ENCODE measurements around the gene GADD45B. TPM values are rescaled to one million over a fixed set of nuclear protein-coding genes. Genes with fewer than 3 reads are reported as not detected.

Gene GADD45B
- total RNA-seq, 2 experiments from 2014 or later = 59.2 to 61.4 TPM

DNA sequence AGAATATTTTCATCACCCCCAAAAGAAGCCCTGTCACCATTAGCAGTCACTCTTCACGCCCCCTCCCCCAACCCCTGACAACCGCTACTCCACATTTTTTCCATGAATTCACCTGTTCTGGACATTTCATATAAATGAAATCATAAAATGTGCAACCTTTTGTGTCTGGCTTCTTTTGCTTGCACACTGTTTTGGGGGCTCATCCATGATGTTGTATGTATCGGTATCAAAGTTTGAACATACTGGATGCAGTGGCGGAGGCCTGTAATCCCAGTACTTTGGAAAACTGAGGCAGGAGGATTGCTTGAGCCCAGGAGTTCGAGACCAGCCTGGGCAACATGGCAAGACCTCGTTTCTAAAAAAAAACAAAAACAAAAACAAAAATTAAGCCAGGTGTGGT is 7.2 kb downstream of the GADD45B start:
- Mint-ChIP-seq H3K4me1 (ENCODE audit: low read depth) (peaks cover 14% of the 10 kb centered on the region), H3K36me3 (ENCODE audit: low read depth) (peaks cover 6% of the 10 kb centered on the region), H3K4me3 (no peak overlapping the region), H3K27me3 (ENCODE audit: low read depth) (peaks cover 13% of the 10 kb centered on the region), H3K27ac (no peak overlapping the region), H3K9me3 (ENCODE audit: insufficient read depth) (peaks cover 6% of the 10 kb centered on the region)
- ATAC-seq (no peak), DNase-seq (no peak)
- ChIA-PET CTCF (no interaction called here), POLR2A (no interaction called here)

DNA sequence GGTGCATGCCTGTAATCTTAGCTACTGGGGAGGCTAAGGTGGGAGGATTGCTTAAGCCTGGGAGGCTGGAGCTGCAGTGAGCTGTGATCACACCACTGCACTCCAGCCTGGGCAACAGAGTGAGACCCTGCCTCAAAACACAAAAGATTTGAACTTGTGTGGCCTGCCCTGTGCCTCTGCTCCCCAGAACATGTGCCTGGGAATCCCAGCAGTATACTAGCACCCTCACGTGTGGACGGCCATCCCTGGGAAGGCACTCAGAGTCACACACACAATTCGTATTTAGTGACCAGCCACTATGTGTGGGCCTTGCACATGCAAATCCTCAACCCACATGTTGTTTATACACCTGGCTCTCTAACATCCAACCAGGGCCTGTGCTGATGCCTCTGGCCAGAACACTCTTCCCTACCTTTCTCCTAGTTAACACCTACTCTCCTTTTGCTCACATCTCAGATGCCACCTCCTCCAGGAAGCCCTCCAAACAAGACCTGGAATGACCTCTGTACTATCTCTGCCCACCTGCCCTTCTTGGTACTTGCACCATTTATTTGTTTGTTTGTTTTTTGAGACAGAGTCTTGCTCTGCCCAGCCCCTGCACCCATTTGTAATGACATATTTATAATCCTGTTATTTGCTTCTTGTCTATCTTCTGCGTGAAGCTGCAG is 7.7 kb downstream of the GADD45B start:
- no peak for DNase-seq
- POLR2A ChIA-PET = interaction anchor here (1.6 kb wide), 1 partner anchor 8 kb away, joined by 9 read pairs; the partner anchor contains the start of gene GADD45B
- peaks cover 18% of the 10 kb centered on the region for H3K27me3 Mint-ChIP-seq (ENCODE audit: low read depth)
- no peak overlapping the region for H3K4me3 Mint-ChIP-seq
- peaks cover 11% of the 10 kb centered on the region for H3K4me1 Mint-ChIP-seq (ENCODE audit: low read depth)
- ATAC-seq = no peak
- no peak overlapping the region for H3K27ac Mint-ChIP-seq
- H3K36me3 Mint-ChIP-seq (ENCODE audit: low read depth) = peaks cover under 1% of the 10 kb centered on the region
- CTCF ChIA-PET = no interaction called here
- H3K9me3 Mint-ChIP-seq (ENCODE audit: insufficient read depth) = peaks cover 6% of the 10 kb centered on the region

DNA sequence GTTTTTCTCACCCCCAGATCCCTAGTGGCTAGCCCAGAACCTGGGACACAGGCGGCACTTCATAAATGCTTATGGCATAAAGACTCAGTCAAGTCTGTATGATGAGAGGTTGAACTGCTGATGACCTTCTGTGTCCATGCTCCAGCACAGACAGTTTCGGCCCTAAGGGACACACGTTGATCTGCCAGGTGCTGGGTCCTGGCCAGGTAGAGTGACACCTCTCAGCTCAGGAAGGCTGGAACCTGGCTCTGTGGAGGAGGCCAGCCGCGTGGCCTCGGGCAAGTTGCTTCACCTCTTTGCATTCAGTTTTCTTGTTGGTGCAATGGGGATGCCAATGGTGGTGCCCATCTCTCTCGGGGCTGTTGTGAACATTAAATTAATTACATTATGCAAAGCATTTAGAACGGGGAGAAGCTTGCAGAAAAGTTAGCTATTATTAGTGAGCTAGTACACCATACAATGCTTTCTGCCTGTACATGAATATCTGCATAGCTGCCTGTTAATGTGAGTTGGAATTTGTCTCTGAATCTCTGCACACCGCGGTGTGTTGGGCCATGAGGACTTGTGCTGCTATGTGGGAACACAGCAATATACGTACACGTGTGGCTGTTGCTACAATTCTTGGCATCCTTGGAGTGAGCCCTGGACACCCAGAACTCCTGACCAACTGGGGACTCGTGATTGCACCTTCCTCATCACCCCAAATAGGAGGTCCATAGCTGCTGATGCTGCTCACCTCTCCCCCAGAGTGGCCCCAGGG is 8.4 kb downstream of the GADD45B start:
- H3K27me3 Mint-ChIP-seq (ENCODE audit: low read depth) = peaks cover 22% of the 10 kb centered on the region
- ATAC-seq = no peak
- H3K9me3 Mint-ChIP-seq (ENCODE audit: insufficient read depth) = peaks cover 6% of the 10 kb centered on the region
- CTCF ChIA-PET = no interaction called here
- DNase-seq = no peak
- POLR2A ChIA-PET = interaction anchor here (1.6 kb wide), 1 partner anchor 8 kb away, joined by 9 read pairs; the partner anchor contains the start of gene GADD45B
- no peak overlapping the region for H3K27ac Mint-ChIP-seq
- H3K4me1 Mint-ChIP-seq (ENCODE audit: low read depth) = peaks cover 12% of the 10 kb centered on the region
- no peaks in the 10 kb centered on the region for H3K36me3 Mint-ChIP-seq (ENCODE audit: low read depth)
- H3K4me3 Mint-ChIP-seq = no peak overlapping the region

DNA sequence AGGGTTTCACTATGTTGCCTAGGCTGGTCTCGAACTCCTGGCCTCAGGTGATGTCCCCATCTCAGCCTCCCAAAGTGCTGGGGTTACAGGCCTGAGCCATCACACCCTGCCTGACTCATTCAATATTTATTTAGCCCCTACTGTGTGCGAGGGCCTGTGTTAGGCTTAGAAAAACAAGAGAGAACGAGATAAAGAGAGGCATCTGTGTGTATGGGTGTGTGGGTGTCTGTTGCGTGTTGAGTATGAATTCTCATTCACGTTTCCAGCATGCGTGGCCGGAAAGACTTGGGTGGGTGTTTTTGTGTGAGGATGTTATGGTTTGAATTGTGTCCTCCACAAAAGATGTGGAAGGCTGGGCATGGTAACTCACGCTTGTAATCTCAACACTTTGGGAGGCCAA is 9.5 kb downstream of the GADD45B start:
- POLR2A ChIA-PET = interaction anchor here (1.6 kb wide), 1 partner anchor 9 kb away, joined by 9 read pairs; the partner anchor contains the start of gene GADD45B
- Mint-ChIP-seq H3K27me3 (ENCODE audit: low read depth) (peaks cover 28% of the 10 kb centered on the region), H3K4me3 (no peak overlapping the region), H3K36me3 (ENCODE audit: low read depth) (no peaks in the 10 kb centered on the region), H3K27ac (no peak overlapping the region), H3K9me3 (ENCODE audit: insufficient read depth) (peaks cover 6% of the 10 kb centered on the region), H3K4me1 (ENCODE audit: low read depth) (peaks cover 10% of the 10 kb centered on the region)
- DNase-seq (no peak), ATAC-seq (no peak)
- CTCF ChIA-PET = no interaction called here

DNA sequence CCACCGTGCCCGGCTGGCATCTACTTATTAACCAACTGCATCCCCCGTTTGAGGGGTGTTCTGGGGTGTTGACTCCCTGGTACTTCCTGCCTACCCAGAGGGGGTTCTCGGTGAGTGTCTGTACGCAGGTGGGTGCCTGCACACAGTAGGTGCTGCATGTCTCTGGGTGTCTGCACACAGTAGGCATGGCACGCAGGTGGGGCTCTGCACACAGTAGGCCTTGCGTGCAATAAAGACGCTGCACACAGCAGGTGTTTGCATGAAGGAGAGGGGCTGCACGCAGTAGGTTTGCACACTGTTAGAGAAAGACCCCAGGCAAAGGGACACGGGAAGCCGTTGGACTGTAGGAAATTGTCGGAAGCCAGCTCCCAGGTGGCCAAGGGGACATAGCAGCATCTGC is 11.2 kb downstream of the GADD45B start:
- POLR2A ChIA-PET = no interaction called here
- DNase-seq (no peak), ATAC-seq (no peak)
- CTCF ChIA-PET = no interaction called here
- no peak overlapping the region for H3K27ac Mint-ChIP-seq
- H3K4me3 Mint-ChIP-seq = no peak overlapping the region
- H3K27me3 Mint-ChIP-seq (ENCODE audit: low read depth) = peaks cover 37% of the 10 kb centered on the region
- H3K4me1 Mint-ChIP-seq (ENCODE audit: low read depth) = peaks cover 22% of the 10 kb centered on the region
- no peaks in the 10 kb centered on the region for H3K36me3 Mint-ChIP-seq (ENCODE audit: low read depth)
- peaks cover 6% of the 10 kb centered on the region for H3K9me3 Mint-ChIP-seq (ENCODE audit: insufficient read depth)

DNA sequence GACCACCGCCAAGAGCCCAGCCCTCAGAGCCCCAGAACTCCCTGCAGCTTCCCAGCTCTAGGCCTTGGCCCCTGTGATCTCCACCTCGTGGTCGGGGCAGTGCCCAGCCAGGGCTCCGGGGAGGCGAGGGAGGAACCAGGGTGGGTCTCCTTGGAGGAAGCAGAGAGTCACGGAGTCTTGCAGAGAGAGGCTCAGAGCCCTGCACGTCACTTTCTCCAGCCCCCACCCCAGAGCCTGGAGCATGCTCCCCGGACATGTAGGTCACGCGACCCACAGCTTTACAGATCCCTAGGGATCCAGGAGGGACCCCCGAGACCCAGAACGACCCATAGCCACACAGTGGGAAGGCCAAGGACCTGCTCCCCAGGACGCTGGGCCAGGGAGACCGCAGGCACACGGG is 11.9 kb downstream of the GADD45B start:
- Mint-ChIP-seq H3K9me3 (ENCODE audit: insufficient read depth) (peaks cover 6% of the 10 kb centered on the region), H3K4me3 (no peak overlapping the region), H3K4me1 (ENCODE audit: low read depth) (peaks cover 27% of the 10 kb centered on the region), H3K27me3 (ENCODE audit: low read depth) (peaks cover 37% of the 10 kb centered on the region), H3K36me3 (ENCODE audit: low read depth) (no peaks in the 10 kb centered on the region), H3K27ac (no peak overlapping the region)
- POLR2A ChIA-PET = interaction anchor here (0.9 kb wide), 1 partner anchor 12 kb away, joined by 3 read pairs; the partner anchor contains the start of gene GADD45B
- ATAC-seq (no peak), DNase-seq (no peak)
- CTCF ChIA-PET = no interaction called here

DNA sequence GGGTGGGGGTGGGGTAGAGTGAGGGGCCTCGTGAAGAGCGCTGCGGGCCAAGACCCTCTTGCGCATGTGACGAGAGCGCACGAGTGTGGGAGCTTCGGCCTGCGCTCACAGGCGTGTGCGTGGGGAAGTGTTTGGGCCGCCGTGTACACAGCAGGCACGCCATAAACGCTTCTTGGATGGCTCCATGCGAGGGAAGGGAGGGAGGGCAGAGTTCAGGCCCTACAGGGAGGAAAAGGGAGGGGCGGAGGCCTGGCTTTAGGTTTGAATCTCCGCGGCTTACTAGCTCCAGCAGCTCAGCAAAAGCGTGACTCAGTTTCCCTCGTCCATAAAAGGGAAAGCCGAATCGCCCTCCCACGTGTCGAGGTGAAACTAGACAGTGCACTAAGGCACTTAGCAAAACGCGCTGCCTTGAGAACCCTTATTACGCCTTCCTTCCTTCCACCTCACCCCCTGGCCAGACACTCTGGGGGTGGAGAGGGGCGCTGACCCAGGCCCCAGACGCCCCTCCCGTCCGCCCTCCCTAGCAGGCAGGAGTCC is 12.5 kb downstream of the GADD45B start:
- Mint-ChIP-seq H3K27me3 (ENCODE audit: low read depth) (peaks cover 37% of the 10 kb centered on the region), H3K36me3 (ENCODE audit: low read depth) (no peaks in the 10 kb centered on the region), H3K4me1 (ENCODE audit: low read depth) (peaks cover 28% of the 10 kb centered on the region), H3K4me3 (no peak overlapping the region), H3K27ac (no peak overlapping the region), H3K9me3 (ENCODE audit: insufficient read depth) (peaks cover 6% of the 10 kb centered on the region)
- ChIA-PET CTCF (no interaction called here), POLR2A (interaction anchor here (0.9 kb wide), 1 partner anchor 13 kb away, joined by 3 read pairs; the partner anchor contains the start of gene GADD45B)
- ATAC-seq = no peak
- no peak for DNase-seq

DNA sequence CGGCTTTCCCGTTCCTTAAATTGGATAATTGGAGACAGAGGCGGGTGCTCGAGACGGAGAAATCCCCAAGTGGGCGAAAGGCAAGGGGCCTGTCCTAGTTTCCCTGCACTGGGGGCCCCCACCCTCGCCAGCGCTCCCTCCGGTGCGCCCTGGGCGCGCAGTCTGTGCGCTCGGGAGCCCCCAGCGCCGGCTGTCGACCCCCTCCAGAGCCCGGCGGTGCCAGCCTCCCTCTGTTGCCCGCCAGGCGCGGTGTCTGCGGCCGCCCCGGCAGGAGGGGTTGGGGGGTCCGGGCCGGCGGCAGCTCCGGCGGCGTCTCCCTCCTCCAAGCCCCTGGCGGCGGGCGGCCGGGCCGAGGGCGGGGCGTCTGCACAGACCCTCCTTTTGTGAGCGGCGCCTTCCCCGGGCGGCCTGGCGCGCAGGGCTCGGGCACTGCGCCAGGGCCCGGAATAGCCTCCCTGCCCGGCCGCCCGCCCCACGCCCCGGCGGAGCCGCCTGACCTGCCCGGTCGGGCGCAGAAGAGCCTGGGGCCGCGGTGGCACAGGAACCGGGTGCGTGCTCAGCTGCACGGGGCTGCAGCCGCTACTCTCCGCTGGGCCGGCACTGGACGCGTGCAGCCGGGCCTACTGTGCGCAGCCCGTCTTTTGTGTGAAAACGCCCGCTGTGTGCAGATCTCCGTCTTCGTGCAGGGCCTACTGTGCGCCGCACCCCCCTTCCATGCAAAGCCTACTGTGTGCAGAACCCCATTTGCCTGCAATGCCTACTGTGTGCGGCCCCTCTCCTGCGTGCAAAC is 13.2 kb downstream of the GADD45B start:
- peaks cover 2% of the 10 kb centered on the region for H3K9me3 Mint-ChIP-seq (ENCODE audit: insufficient read depth)
- peaks cover 34% of the 10 kb centered on the region for H3K4me1 Mint-ChIP-seq (ENCODE audit: low read depth)
- CTCF ChIA-PET = no interaction called here
- H3K27me3 Mint-ChIP-seq (ENCODE audit: low read depth) = peaks cover 40% of the 10 kb centered on the region
- ATAC-seq = peak; percentile 48
- DNase-seq = no peak
- H3K36me3 Mint-ChIP-seq (ENCODE audit: low read depth) = no peaks in the 10 kb centered on the region
- H3K27ac Mint-ChIP-seq = no peak overlapping the region
- H3K4me3 Mint-ChIP-seq = peak overlapping the region; percentile 16
- POLR2A ChIA-PET = interaction anchor here (0.9 to 2.0 kb wide), 2 partner anchors 13 kb away, joined by 3 to 9 read pairs; partner anchors contain the start of gene GADD45B

DNA sequence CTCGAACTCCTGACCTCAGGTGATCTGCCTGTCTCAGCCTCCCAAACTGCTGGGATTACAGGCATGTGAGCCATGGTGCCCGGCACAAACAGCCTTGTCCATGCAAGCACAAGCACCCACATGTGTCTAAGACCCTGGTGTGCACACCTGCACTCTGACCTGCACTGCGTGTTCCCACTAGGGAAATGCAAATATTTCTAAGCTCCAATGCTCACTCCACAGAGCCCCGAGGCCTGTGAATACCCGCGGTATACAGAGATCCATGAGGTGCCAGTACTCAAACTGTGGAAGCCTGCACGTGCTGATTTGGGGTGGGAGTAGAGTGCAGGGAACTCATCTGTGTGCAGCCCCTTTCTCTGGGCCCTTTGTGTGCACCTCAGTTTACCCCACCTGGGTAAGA is 14.7 kb downstream of the GADD45B start:
- H3K27ac Mint-ChIP-seq = no peak overlapping the region
- CTCF ChIA-PET = interaction anchor here (0.9 to 1.0 kb wide), 2 partner anchors 11 to 43 kb away, joined by 3 to 4 read pairs; no protein-coding TSS in a partner anchor

DNA sequence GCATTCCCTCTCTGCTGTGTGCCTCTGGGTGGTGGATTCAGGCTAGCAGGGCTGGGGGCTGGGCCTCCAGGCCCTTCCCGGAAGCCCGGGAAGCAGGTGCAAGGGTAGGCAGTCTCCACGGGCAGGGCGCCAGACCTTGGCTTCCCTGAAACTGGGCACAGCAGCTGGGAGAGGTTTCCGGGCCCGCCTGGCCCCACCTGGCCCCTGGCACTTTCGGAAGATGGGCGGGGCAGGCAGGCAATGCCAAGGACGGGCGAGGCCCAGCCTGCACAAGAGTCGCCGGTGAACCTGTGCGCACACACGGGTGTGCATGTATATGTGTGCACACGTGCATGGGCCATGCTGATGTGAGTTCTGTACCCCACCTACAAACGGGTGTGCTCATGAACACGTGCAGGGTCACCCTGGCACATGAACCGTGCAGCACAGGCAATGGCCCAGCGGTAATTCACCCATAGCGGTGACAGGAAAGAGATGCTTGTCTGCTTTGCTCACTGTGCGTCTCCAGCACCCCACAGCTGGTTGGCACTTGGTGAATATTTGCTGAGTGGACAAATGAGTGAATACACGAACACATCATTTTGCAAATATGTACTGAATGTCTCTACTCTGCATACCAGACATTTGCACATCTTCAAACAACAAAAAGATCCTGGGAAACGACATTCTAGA is 15.3 kb downstream of the GADD45B start:
- no peak overlapping the region for H3K27ac Mint-ChIP-seq
- ATAC-seq = no peak
- H3K36me3 Mint-ChIP-seq (ENCODE audit: low read depth) = no peaks in the 10 kb centered on the region
- H3K27me3 Mint-ChIP-seq (ENCODE audit: low read depth) = peaks cover 39% of the 10 kb centered on the region
- no peak overlapping the region for H3K4me3 Mint-ChIP-seq
- no peak for DNase-seq
- ChIA-PET CTCF (interaction anchor here (1.0 kb wide), 1 partner anchor 42 kb away, joined by 3 read pairs; no protein-coding TSS in a partner anchor), POLR2A (no interaction called here)
- H3K4me1 Mint-ChIP-seq (ENCODE audit: low read depth) = peaks cover 45% of the 10 kb centered on the region
- no peaks in the 10 kb centered on the region for H3K9me3 Mint-ChIP-seq (ENCODE audit: insufficient read depth)

More for the DNA sequence above, 14.7 kb downstream of the GADD45B start:
- POLR2A ChIA-PET = interaction anchor here (2.0 kb wide), 1 partner anchor 14 kb away, joined by 9 read pairs; the partner anchor contains the start of gene GADD45B
- Mint-ChIP-seq H3K9me3 (ENCODE audit: insufficient read depth) (no peaks in the 10 kb centered on the region), H3K4me3 (no peak overlapping the region), H3K27me3 (ENCODE audit: low read depth) (peaks cover 42% of the 10 kb centered on the region), H3K36me3 (ENCODE audit: low read depth) (no peaks in the 10 kb centered on the region), H3K4me1 (ENCODE audit: low read depth) (peaks cover 39% of the 10 kb centered on the region)
- ATAC-seq = no peak
- DNase-seq = no peak

DNA sequence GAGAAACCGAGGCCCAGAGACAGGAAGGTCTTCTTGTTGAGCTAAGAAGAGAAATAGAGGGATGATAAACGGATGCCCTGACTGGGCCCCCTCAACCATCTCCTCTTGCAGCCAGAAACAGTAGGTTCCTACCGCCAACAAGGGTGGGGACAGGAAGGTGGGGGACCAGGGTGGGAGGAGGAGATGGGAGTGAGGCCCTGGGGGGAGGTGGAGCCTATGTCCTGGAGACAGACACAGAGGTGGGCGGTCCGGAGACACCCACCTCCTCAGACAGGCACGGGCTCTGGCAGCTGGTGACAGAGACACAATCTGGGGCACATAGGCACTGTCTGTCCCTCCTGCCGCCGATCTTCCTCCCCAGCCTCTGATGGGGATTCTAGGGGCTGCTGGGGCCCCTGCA is 16.9 kb downstream of the GADD45B start:
- ATAC-seq (no peak), DNase-seq (no peak)
- Mint-ChIP-seq H3K9me3 (ENCODE audit: insufficient read depth) (no peaks in the 10 kb centered on the region), H3K4me3 (no peak overlapping the region), H3K27me3 (ENCODE audit: low read depth) (peaks cover 33% of the 10 kb centered on the region), H3K36me3 (ENCODE audit: low read depth) (no peaks in the 10 kb centered on the region), H3K4me1 (ENCODE audit: low read depth) (peaks cover 48% of the 10 kb centered on the region), H3K27ac (no peak overlapping the region)
- ChIA-PET POLR2A (interaction anchor here (4.3 kb wide), 1 partner anchor 16 kb away, joined by 25 read pairs; the partner anchor contains the start of gene GADD45B), CTCF (interaction anchor here (1.0 kb wide), 1 partner anchor 118 kb away, joined by 3 read pairs; no protein-coding TSS in a partner anchor)

Data from activated CD8-positive, alpha-beta T cell treated with anti-CD3 and anti-CD28 coated beads, Interleukin-2, amount 10 ng/mL, durations not matched to agents 7 days and 5 days (primary cell).